ENCODE results near the gene STK31.
A peak's percentile ranks its signal among the peaks of the same experiment; 100 is the strongest.
"Not testable (repeated sequence)": the region's sequence is repeated elsewhere in the genome, so short reads cannot be mapped to it uniquely, and the experiment has no call there.

STK31 gene

DNA sequence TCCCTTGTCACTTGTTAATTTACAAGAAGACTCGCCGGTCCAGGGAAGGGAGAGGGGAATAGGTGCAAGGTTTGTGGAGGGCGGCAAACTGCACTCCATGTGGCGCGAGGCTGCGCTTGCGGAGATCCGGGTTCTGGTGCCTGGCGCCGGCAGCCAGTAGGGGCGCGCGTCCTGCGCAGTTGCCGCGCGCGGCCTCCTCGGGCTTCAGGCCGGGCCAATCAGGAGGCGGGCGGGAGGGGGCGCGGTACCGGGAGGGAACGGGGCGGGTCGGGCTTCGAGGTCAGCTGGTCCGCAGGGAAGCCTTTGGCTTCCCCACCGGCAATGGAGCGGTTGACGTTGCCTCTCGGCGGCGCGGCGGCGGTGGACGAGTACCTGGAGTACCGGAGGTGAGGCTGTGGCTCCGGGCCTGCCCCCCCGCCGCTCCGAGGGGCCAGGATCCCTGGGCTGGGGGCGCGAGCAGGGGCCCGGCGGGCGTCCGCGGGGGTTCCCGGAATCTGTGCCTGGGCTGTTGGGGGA, 30.1 kb upstream of the STK31 start, which contains the start of gene FAM221A:
Gene FAM221A (plus strand): TSS at position 302 of the 516 bp plus-strand sequence. CDS start 20 bp downstream, at position 322.
- TF ChIP-seq, protein P1, sequence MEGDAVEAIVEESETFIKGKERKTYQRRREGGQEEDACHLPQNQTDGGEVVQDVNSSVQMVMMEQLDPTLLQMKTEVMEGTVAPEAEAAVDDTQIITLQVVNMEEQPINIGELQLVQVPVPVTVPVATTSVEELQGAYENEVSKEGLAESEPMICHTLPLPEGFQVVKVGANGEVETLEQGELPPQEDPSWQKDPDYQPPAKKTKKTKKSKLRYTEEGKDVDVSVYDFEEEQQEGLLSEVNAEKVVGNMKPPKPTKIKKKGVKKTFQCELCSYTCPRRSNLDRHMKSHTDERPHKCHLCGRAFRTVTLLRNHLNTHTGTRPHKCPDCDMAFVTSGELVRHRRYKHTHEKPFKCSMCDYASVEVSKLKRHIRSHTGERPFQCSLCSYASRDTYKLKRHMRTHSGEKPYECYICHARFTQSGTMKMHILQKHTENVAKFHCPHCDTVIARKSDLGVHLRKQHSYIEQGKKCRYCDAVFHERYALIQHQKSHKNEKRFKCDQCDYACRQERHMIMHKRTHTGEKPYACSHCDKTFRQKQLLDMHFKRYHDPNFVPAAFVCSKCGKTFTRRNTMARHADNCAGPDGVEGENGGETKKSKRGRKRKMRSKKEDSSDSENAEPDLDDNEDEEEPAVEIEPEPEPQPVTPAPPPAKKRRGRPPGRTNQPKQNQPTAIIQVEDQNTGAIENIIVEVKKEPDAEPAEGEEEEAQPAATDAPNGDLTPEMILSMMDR (IDR thresholded peaks at IDR 0.05; ENCODE audit: extremely low read depth, insufficient read depth, missing control alignments), result peak; percentile 84
- in situ Hi-C loops (cut with MboI; ENCODE audit: low pct_unique_long_range_greater_than_20kb, low sequenced_read_pairs, unreplicated experiment), result no loop called here
- DNase-seq (ENCODE audit: low spot score), result peak; percentile 86

DNA sequence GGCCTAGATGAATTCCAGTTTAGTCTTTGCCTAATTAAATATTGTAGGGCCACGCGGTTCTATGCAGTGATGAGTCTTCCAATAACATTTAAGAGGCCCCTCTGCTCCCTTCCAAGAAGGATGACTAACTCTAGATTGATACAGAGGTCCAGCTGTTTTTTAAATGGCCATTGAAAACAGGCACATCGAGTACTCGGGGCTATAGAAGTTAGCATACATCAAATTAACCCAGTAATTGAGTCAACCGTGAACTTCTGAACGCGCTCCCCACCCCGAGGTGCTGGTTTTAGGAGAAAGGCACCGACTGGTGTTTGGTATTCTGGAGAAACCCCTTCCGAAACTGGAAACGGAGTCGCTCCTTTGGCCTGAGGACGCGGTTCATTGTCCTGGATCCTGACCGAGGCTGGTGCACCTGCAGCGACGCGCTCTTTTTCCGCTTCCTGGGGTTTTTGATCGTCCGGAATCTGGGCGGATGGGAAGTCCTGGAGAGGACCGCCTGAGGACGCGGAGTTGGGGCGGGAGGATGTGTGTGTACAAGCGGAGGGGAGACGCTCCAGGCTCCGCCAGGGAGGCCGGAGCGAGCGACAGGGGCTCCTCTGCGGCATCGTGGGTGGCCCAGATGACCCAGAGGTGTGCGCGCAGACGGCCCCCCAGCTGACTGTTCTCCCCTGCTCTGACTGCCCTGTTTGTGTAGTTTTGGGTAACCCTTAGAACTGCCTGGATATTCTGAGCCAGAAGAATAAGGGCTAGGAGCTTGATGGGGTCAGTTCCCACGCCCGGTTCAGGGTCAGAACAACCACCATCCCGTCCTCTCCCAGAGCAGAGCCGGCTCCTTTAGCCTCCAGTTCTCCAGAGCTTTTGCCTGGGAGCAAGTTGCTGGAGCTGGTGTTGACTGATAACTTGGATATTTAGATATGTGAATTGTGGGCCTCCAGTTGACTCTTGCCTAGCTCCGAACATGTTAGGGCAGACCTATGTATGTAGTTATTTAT, 29.3 kb upstream of the STK31 start:
- peak; percentile 42 for DNase-seq (ENCODE audit: low spot score)
- TF ChIP-seq, protein P1 (IDR thresholded peaks at IDR 0.05; ENCODE audit: extremely low read depth, insufficient read depth, missing control alignments), result no peak
- in situ Hi-C loops (cut with MboI; ENCODE audit: low pct_unique_long_range_greater_than_20kb, low sequenced_read_pairs, unreplicated experiment), result no loop called here

DNA sequence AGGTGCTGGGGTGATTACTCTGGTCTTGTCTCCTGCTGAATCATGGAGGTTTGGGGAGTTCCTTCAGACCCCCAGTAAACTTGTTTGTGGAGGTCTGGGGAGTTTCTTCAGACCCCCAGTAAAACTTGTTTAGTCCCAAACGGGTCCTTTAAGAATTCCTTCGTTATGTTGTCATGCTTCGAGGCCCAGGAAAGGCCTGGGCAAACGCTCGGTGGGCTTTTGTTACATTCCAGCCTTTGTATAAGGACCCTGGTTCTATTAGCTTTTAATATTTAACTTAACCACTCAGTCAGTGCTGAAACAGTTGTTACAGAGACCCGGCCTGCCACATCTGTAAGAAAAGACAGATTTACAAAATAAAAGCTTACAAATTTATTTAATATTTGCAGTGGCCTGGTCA, 26.0 kb upstream of the STK31 start:
- in situ Hi-C loops (cut with MboI; ENCODE audit: low pct_unique_long_range_greater_than_20kb, low sequenced_read_pairs, unreplicated experiment); DNase-seq (ENCODE audit: low spot score): not testable (repeated sequence)

DNA sequence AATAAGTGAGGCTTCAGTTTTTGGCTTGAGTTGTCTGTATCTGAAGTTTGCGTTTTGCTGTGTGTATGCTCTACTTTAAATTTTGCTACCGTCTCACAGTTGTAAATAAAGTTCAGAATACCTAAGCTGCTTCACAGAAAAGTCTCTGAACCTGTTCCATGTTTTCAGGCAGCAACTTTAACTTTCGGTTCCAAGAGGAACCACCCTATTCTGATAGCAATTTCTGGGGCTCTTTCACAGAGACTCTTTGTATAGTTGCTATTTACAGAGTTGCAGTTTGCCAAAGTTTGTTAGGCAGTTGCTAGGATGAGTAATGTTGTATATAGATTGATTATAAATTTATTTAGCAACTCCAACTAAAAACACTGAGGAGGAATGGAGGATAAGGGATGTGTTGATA, 24.3 kb upstream of the STK31 start:
- DNase-seq (ENCODE audit: low spot score), result no peak
- in situ Hi-C loops (cut with MboI; ENCODE audit: low pct_unique_long_range_greater_than_20kb, low sequenced_read_pairs, unreplicated experiment), result no loop called here
- TF ChIP-seq, protein P1 (IDR thresholded peaks at IDR 0.05; ENCODE audit: extremely low read depth, insufficient read depth, missing control alignments), result no peak

DNA sequence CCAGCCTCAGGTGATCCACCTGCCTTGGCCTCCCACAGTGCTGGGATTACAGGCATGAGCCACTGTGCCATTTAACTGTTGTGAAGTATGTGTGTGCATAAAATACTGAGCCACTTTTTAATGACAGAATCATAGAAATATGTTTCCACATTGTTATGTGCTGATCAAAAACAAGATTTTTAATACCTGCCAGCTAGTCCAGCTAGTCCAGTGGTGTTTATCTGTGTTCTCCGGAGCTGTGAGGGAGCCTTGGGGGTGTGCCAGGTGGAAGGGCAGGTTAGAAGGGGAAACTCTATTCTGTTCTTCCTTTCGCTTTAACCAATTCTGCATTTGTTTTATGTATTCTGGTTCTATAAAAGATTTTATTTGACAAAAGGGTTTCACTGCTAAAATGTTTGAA, 23.0 kb upstream of the STK31 start:
- TF ChIP-seq, protein P1 (IDR thresholded peaks at IDR 0.05; ENCODE audit: extremely low read depth, insufficient read depth, missing control alignments), result no peak
- DNase-seq (ENCODE audit: low spot score), result no peak
- in situ Hi-C loops (cut with MboI; ENCODE audit: low pct_unique_long_range_greater_than_20kb, low sequenced_read_pairs, unreplicated experiment), result no loop called here

DNA sequence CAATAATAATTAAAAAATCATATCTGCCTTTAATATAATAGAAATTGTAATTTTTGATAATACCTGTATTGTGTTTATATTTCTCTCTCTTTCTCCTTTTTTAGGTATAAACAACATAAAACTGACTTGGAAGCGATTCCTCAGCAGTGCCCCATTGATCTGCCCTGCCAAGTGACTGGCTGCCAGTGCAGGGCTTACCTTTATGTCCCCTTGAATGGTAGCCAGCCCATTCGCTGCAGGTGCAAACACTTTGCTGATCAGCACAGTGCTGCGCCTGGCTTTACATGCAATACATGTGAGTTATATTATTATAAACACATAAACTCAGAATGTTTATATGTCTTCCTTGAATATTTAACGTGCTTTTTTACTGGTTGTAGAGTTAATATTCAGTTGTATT, 20.9 kb upstream of the STK31 start:
- no peak for DNase-seq (ENCODE audit: low spot score)
- in situ Hi-C loops (cut with MboI; ENCODE audit: low pct_unique_long_range_greater_than_20kb, low sequenced_read_pairs, unreplicated experiment), result no loop called here
- TF ChIP-seq, protein P1 (IDR thresholded peaks at IDR 0.05; ENCODE audit: extremely low read depth, insufficient read depth, missing control alignments), result no peak

DNA sequence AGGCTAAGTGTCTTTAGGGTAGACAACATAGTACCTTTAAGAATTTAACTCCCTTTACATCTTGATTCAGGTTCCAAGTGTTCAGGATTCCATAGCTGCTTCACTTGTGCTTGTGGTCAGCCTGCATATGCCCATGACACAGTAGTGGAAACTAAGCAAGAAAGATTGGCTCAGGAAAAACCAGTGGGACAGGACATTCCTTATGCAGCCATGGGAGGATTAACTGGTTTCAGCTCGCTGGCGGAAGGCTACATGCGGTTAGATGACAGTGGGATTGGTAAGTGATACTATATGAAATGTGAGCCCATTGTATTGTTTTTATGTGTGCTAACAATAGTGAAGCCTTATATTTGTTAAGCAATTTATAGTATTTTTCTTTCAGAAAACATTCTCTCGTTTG, 18.7 kb upstream of the STK31 start:
- no peak for DNase-seq (ENCODE audit: low spot score)
- in situ Hi-C loops (cut with MboI; ENCODE audit: low pct_unique_long_range_greater_than_20kb, low sequenced_read_pairs, unreplicated experiment), result no loop called here
- TF ChIP-seq, protein P1 (IDR thresholded peaks at IDR 0.05; ENCODE audit: extremely low read depth, insufficient read depth, missing control alignments), result no peak

Measured in GM13977 (cell line).